ENCODE results near the gene COMMD8.

Gene COMMD8

DNA sequence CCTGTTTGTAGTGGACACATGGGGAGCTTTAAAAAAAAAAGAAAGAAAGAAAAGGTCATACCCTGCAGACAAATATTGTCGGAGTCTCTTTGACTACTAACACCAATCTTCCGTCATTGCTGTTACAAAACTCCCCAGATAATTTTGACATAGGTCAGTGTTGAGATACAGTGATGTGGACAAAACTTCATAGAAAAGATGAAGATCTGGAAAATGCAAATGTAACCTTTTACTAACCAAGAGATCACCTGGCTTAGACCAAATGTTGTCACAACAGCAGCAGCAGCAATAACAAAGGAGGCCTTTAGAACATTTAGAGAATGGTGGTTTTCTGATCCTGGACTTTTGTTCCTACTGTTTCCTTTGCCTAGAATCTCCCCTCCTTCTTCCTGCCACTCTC lies 8.1 kb upstream of the COMMD8 start:
- no peak for DNase-seq (ENCODE audit: low read depth)

DNA sequence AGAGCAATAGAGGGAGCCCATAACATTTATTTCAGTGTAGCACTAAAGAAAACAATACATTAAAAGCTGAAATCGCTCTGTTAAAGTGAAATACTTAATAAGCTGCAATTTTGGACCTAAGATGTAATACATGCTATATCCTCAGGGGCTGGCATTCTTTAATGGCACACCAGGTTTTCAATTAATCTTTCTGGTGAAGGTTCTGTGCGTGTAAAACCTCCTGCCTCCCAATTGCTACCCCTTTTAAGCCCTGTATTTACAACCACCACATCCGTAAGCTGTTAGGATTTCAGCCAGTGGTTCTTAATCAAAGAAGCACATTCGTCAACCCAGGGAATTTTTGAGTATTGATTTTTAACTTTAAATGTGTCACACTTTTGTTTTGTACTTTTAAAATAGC lies 7.6 kb upstream of the COMMD8 start:
- no peak for DNase-seq (ENCODE audit: low read depth)

DNA sequence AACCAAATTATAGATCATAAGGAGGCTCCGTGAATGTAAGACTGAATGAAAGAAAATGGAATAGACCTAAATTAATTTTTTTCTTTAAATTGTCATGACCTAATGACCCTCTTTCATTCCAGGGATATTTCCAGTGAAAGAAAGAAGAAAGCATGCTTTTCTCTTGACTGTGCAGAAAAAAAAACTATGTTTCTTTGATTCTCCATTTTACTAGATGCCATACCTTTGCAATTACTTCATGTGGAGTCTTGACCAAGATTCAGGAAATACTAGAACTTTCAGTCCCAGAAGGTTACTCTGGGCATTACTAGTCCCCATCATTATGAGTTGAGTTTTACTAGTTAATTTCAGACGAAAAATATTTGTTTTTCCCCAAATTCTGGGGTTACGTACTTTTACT lies 6.4 kb upstream of the COMMD8 start:
- DNase-seq (ENCODE audit: low read depth): no peak

DNA sequence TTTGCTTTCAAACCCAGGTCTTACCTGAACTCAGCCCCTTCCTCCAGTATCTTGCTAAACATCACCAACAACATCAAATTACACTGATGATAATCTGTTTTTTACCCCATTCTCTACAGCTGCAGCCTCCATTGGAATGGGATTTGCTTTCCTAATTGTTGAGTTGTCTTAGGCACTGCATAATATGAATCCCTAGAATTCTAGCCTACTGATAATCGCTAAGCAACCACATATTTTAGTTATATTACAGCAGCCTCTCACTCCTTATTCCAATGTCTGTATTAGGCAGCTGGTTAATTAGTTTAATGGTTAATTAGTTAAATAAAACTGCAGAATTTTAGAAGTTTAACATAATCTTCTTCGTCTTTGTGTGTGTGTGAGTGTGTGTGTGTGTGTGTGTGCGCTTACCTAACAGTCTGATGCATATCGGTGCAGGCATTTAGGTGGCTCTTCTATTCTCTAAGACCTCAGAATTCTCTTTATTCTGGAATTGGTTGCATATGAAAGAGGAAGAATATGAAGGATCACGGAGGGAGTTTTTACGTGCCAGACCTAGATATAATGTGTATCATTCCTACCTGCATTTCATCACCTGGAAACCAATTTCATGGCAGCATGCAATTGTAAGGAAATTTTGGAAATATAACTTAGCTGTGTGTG lies 5.3 kb upstream of the COMMD8 start:
- DNase-seq (ENCODE audit: low read depth): no peak

DNA sequence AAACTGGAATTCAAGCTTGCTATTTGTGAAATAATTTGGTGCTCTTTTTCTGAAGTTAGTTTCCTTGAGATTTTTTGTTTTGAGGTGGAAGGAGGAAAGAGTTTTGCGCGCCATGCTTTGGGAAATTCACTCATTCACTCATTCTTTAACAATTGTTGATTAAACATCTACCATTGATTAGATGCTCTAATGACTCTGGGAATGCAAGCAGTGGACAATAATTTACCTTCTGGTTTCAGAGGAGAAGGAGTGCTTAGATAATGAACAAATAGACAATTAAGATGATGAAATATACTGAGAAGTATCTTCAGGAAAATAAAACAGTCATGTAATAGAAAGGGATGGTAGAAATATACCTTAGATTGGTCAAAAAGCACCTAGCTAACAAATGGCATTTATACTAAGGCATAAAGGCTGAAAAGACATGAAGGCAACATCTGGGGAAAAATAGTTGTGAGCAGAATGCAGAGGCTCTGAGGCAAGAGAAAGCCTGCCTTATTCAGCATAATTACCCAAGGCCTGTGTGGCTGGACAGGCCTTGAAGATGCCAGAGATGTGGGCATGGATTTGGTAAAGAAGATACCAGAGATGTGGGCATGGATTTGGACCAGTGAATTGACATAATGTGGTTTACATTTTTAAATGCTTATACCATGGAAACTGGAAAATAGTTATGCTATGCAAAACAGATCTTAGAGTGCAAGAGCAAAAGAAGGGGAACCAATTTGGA lies 2.7 kb upstream of the COMMD8 start:
- DNase-seq (ENCODE audit: low read depth): no peak

DNA sequence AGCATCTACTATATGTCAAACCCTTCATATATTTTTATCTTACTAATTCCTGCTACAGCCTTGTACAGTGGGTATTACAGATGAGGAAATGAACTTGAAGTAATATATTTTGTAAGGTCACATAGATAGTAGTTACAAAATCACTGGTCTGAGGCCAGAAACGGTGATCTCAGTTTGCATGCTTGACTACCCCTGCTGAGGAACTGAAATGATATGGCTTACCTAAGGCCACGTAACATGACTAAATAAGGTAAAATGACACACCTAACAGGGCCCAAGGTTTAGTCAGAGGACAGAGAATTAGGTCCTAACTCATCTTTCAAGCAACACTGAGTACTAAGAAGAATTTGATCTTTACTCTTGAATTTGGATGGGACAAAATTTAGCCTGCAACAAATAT lies 1.5 kb upstream of the COMMD8 start:
- DNase-seq (ENCODE audit: low read depth): no peak

DNA sequence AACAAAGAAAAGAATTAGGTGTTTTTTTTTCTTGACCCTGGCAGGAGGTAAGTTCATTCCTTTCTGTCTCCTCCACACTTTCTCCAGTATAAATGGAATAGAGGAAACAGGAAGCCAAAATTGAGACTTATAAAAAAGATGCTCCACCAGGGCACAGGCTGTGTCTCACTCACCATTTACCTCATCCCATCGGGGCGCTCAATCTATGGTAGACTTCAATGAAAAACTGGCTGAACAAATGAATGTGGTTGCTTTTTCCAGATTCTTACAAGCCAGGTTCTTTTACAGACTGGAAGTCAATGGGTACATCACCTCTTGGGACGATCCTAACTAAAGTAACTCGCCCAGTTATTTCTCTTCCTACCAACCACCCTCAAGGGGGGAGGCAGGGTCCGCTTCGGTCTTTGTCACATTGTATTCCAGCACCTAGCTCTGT lies 685 bp downstream of the COMMD8 start:
- no peak for DNase-seq (ENCODE audit: low read depth)

DNA sequence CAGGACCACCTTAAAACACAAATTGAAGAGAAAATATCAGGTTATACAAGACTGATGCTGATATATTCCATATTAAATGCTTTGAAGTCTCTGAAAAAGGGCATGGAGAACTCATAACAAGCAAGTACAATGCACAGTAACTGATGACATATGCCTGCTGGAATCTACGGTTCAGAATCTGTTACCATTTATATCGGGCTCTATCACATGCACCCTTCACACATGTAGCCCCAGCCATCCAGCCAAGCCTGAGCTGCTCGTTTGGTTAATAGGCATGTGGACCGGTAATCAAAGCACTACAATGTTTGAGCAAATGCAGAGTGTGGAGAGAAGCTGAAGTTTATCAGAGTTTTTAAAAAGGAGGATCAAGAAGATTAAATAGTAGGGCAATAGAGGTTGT lies 11.8 kb downstream of the COMMD8 start:
- no peak for DNase-seq (ENCODE audit: low read depth)

DNA sequence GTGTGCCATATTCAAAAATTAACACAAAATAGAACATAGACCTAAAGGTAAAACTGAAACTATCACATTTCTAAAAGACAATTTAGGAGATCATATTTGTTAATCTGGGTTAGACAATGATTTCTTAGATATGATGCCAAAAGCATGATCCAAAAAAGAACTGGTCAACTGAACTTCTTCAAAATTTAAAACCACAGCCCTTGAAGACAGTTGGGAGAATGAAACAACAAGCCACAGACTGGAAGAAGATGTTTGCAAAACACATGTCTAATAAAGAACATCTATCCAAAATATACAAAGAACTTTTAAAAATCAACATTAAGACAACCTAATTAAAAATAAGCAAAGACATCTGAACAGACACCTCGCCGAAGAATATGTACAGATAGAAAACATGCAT lies 19.5 kb downstream of the COMMD8 start:
- no peak for DNase-seq (ENCODE audit: low read depth)

DNA sequence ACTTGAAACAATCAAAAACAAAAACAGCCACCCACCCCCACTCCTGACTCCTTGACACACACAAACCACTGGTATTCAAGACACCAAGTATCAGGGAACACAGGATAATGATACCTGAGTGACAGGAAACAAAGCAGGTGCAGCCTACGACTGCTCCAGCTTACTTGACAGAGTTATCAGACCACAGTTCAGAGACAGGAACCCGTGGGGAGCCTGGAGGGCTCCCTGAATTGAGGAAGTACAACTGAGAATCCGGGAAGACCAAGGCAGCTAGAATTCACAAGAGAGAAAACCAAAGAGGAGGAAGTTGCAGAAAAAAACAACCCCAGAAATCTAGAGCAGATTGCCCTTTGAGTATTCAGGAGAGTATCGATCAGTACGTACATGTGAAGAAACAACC lies 20.5 kb downstream of the COMMD8 start:
- DNase-seq (ENCODE audit: low read depth): no peak

DNA sequence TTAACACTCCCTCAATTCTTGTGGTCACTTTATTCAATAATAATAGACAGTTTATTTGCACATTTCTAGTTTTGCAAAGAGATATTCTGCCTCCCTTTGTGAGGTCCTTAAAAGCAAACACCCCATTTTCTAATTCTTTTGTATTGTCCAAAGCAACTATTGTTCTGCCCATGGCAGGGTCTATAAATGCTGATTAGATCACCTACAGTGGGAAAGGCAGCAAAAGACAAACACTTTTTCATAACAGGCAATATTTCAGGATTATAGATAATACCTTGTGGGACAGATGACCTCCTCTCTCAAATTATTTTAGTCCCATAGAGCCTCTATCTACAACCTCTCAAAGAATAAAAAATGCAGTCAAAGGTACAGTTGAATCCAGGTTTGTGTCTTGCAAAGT lies 28.6 kb downstream of the COMMD8 start:
- no peak for DNase-seq (ENCODE audit: low read depth)

DNA sequence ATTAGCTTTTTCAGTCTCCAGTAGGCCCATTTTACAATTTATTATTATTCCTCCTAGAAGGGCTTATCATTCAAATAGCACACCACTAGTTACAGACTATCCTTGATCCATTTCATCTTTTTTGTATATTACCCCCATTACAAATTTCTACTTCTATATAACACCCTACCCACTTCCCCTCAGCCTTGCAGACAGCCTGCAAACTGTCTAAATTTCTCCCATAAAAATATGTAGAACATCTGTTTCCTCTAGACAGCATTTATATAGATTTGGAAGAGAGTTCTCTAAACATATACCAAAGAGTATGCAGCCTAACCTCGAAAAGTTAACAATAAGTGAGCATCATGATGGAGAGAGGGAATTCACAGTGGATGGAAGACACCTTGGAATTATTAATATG lies 30.8 kb downstream of the COMMD8 start:
- no peak for DNase-seq (ENCODE audit: low read depth)

DNA sequence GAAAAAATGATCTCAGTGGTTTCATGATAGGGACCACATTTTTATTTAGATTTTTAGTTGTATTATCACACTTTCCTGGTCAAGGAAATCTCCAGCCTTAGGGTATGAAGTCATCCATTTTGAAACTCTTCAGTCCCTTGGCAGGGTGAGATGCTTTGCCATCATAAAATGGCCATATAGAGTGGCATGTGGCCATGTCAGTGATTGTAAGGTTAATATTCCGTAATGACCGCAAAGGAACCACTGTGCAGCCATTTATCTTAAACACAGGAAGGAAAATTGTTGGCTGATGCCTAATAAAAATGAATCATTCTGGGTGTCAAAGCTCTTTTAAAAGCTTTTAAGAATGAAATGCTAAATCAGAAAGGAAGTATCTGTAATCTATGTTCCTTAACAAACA lies 35.6 kb downstream of the COMMD8 start:
- no peak for DNase-seq (ENCODE audit: low read depth)

DNA sequence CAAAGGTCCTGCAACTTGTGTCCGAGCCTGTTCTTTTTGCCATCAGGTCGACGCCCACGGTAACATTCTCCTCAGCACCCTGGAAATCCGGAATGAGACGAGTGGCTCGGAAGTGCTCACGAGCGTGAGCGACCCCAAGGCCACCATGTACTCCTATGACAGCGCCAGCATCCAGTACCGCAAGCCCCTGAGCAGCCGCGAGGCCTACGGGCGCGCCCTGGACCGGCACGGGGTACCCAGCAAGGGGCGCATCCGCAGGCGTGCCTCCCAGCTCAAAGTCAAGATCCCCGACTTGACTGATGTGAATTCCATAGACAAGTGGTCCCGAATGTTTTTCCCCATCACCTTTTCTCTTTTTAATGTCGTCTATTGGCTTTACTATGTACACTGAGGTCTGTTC lies 37.9 kb downstream of the COMMD8 start:
- no peak for DNase-seq (ENCODE audit: low read depth)

DNA sequence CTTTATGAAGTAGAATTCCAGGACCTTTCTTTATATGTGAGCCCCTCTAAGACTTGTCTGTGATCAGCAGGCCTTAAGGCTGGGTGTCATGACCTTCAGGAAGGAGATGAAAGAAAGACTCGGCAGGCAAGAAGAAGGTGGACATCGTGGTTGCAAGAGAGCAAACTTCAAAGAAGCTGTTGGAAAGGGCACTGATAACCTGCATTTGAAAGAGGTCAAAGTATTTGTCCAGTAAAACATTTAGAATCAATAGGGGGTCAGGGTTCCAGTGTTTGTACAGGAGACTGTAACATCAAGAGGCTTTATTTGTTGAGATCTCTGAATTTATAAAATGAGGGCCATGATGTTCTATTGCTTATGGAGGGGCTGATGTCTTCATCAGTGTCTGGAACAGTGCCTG lies 44.2 kb downstream of the COMMD8 start:
- DNase-seq (ENCODE audit: low read depth): no peak

DNA sequence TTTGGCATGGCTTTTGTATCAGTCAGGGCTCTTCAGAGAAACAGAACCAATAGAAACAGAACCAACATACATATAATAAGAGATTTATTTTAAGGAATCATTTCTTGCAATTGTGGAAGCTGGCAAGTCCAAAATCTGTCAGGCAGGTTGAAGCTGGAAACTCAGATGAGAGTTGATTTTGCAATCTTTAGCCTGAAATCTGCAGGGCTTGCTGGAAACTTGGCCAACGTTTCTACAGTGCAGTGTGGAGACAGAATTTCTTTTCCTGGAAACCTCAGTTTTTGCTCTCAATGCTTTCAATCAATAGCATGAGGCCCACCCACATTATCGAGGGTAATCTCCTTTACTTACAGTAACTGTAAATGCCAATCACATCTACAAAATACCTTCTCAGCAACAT lies 45.4 kb downstream of the COMMD8 start:
- no peak for DNase-seq (ENCODE audit: low read depth)

DNA sequence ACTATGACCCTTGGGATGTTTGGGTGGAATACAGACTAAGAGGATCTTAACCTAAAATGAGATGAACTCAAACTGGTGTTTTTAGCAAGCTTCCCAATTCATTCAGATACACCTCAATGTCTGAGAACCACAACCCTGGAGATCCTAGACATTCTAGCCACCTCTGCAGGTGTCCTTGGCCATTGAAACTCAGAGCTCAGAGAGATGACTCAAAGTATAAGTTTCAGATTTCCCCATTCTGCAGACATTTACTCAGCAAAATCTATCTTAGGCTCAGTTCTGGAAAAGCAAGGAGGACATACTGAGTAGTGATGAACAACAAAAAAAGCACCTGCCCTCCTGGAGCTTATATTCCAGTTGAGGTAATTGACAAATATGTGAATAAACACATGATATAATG lies 47.8 kb downstream of the COMMD8 start:
- DNase-seq (ENCODE audit: low read depth): no peak

DNA sequence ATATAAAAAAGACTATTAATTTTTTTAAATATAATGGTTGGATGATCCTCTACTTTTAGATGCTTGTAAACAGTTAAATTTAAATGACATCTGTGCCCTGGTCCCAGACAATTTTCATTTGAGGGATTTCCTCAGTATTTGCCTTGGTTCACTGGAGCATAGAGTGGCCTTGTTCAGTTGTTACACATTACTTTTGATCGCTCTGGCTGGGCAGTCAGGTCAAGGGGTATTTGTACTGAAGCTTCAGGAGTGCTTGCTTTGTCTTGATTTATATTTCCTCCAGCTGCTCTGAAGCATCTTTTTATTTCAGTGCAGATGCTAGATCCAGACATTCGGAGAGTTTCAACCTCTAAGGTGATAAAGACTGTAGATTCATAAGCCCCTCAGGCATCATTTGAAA lies 50.0 kb downstream of the COMMD8 start:
- no peak for DNase-seq (ENCODE audit: low read depth)

DNA sequence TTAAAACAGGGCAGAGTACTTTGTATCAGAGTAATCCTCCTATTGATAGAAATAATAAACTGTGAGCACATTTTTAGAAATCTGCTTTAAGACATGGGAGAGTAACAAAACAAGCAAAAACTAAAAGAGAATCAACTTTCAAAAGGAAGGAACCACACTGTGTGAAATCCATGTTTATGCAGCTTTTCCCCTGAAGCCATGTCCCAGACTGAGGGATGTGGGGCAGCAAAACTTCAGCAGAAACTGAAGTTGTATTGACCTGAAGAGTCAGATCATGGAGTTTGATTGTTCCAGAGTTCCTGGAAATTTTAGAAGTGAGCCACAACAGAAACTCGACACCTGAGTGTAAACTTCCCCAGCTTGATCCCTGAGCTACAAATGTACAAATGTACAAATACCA lies 53.2 kb downstream of the COMMD8 start:
- no peak for DNase-seq (ENCODE audit: low read depth)

DNA sequence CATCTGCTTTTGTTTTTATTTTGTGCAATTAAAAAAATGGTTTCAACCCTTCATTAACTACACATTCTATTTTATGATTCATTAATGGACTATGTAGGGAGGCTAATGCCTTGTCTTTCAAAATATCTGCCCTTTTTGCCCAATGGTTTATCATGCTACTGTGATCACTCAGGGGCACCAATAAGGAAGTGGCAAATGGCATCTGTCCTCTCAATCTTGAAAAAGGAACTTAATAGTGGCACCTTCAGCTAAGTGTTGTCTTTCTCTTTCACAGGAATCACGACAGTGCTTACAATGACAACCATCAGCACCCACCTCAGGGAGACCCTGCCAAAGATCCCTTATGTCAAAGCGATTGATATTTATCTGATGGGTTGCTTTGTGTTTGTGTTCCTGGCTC lies 57.1 kb downstream of the COMMD8 start:
- no peak for DNase-seq (ENCODE audit: low read depth)

All from activated T-cell treated with anti-CD3 and anti-CD28 coated beads for 48 hours (primary cell).